CD4-positive, alpha-beta memory T cell (primary cell): ENCODE results near the gene UNC13A. TPM values are rescaled to one million over a fixed set of nuclear protein-coding genes. Genes with fewer than 3 reads are reported as not detected.
"Not testable (repeated sequence)": the region's sequence is repeated elsewhere in the genome, so short reads cannot be mapped to it uniquely, and the experiment has no call there.

Source experiments
- CTCF ChIA-PET: fragments of 350-600 bp; sonication (Branson Sonifier 250); formaldehyde crosslinking; loops from one replicate; lab custom pipeline; 2021; ENCODE audit warnings: inconsistent platforms; ENCODE audit not compliant: partially characterized antibody; lab: Charles Lee
- POLR2A ChIA-PET: fragments of 350-600 bp; sonication (Branson Sonifier 250); formaldehyde crosslinking; loops from one replicate; lab custom pipeline; 2021; ENCODE audit not compliant: partially characterized antibody; lab: Charles Lee
- DNase-seq, 5 donors: peaks; one replicate each; pipeline versions ENCODE4 v3.0.0 to v3.0.0-alpha.2; 2020 to 2022; ENCODE audit warnings: mixed read lengths in 1 of 5
- H3K27ac ChIP-seq: one replicate; pipeline ENCODE4 v1.7.0; 2013; ENCODE audit warnings: low read depth, low read length
- H3K27me3 ChIP-seq: 2 replicates; pipeline ENCODE4 v1.7.0; 2013; ENCODE audit warnings: mild to moderate bottlenecking, low read length, moderate library complexity; ENCODE audit not compliant: insufficient read depth
- H3K36me3 ChIP-seq: 2 replicates; pipeline ENCODE4 v1.7.0; 2013; ENCODE audit warnings: mild to moderate bottlenecking, low read length, moderate library complexity; ENCODE audit not compliant: insufficient read depth
- H3K4me1 ChIP-seq: 2 replicates; pipeline ENCODE4 v1.7.0; 2013; ENCODE audit warnings: mild to moderate bottlenecking, low read length, moderate library complexity; ENCODE audit not compliant: insufficient read depth
- H3K4me3 ChIP-seq, 2 donors: one replicate each; pipeline ENCODE4 v1.7.0; 2013; ENCODE audit warnings: low read length in 2 of 2, mild to moderate bottlenecking in 1 of 2
- H3K9me3 ChIP-seq, 2 donors: one replicate each; pipeline ENCODE4 v1.7.0; 2013; ENCODE audit warnings: low read length in 2 of 2, control low read depth in 1 of 2; ENCODE audit not compliant: control insufficient read depth in 1 of 2
- H3K27ac Mint-ChIP-seq, 7 donors: one replicate each; pipeline ENCODE4 v1.8.0; 2020 to 2021; ENCODE audit warnings: mixed read lengths in 7 of 7, mild to moderate bottlenecking in 6 of 7, inconsistent platforms in 3 of 7, moderate library complexity in 3 of 7
- H3K27me3 Mint-ChIP-seq, 2 donors: one replicate each; pipeline ENCODE4 v1.8.0; 2020 to 2021; ENCODE audit warnings: mixed read lengths in 2 of 2
- H3K36me3 Mint-ChIP-seq, 2 donors: one replicate each; pipeline ENCODE4 v1.8.0; 2020 to 2021; ENCODE audit warnings: mixed read lengths in 2 of 2, inconsistent platforms in 1 of 2, mild to moderate bottlenecking in 1 of 2
- H3K4me1 Mint-ChIP-seq, 4 donors: one replicate each; pipeline ENCODE4 v1.8.0; 2020 to 2021; ENCODE audit warnings: mixed read lengths in 4 of 4, mild to moderate bottlenecking in 1 of 4
- H3K4me3 Mint-ChIP-seq, 8 donors: one replicate each; pipeline ENCODE4 v1.8.0; 2020 to 2021; ENCODE audit warnings: mixed read lengths in 8 of 8, mild to moderate bottlenecking in 7 of 8, moderate library complexity in 6 of 8, inconsistent platforms in 3 of 8
- H3K9me3 Mint-ChIP-seq, 8 donors: one replicate each; pipeline ENCODE4 v1.8.0; 2020 to 2021; ENCODE audit warnings: mixed read lengths in 8 of 8, mild to moderate bottlenecking in 5 of 8, inconsistent platforms in 3 of 8, moderate library complexity in 1 of 8
- intact Hi-C: fragments of 100-400 bp; cut with micrococcal nuclease; formaldehyde crosslinking; loops from one replicate; pipeline ENCODE4 v1.15.1; 2023
- polyA plus RNA-seq, 2 donors: library from polyadenylated mRNA; unstranded; fragments of 300-500 nt; fragmentation: Illumina TruSeq; gene quantifications; one replicate each; pipeline ENCODE4 v1.2.3, GENCODE V29; 2021
- total RNA-seq, 2 experiments: library from RNA; stranded (reverse); gene quantifications; one replicate each; pipeline ENCODE4 v1.2.3, GENCODE V29; 2021

The UNC13A gene
- total and polyA plus RNA-seq, 4 experiments from 2014 or later: 0.06 to 0.09 TPM; not detected in 2

- CTCF ChIA-PET: no interaction called here
- Mint-ChIP-seq H3K9me3 (no peaks in the 10 kb centered on the region), H3K27ac (no peak overlapping the region), H3K27me3 (peaks cover 30 to 36% of the 10 kb centered on the region in 2 donors), H3K36me3 (no peaks in the 10 kb centered on the region), H3K4me3 (no peak overlapping the region), H3K4me1 (peaks cover 6 to 11% (median 8%) of the 10 kb centered on the region in 4 donors)
- POLR2A ChIA-PET: no interaction called here
- DNase-seq: no peak
- intact Hi-C loops: no loop called here
- no peak overlapping the region for H3K27ac ChIP-seq
- peaks cover 13% of the 10 kb centered on the region for H3K4me1 ChIP-seq
- no peak overlapping the region for H3K4me3 ChIP-seq
- no peaks in the 10 kb centered on the region for H3K36me3 ChIP-seq
- peaks cover 8% of the 10 kb centered on the region for H3K27me3 ChIP-seq
- H3K9me3 ChIP-seq: no peaks in the 10 kb centered on the region
These were observed 85.9 kb downstream of the UNC13A start for GRCh38 chr19:17602217-17602616.

DNA sequence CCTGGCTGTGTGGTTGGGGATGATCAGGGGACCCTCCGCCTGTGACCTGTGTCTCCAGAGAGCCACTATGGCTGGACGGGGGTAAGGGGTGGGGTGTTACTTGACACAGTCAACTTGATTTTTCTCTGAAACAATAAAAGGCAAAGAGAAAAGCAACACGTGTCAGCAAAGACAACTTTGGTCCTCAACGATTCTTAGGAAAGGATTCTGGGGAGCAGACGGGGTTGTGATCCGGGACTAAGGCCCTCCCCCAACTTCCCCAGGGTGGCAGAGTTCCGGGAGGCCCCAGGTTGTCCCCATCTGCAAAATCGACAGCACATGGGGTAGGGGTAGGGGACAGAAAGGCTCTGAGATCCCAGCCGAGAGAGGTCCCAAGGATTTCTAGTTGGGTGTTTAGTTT is 86.5 kb downstream of the UNC13A start:
- CTCF ChIA-PET: no interaction called here

GRCh38 chr19:17599780-17600179 is 88.4 kb downstream of the UNC13A start:
- no peak overlapping the region for H3K4me3 ChIP-seq
- H3K9me3 ChIP-seq: no peaks in the 10 kb centered on the region
- intact Hi-C loops: no loop called here
- H3K27ac Mint-ChIP-seq: no peak overlapping the region
- no peaks in the 10 kb centered on the region for H3K36me3 ChIP-seq
- H3K27ac ChIP-seq: no peak overlapping the region
- no peaks in the 10 kb centered on the region for H3K9me3 Mint-ChIP-seq
- ChIA-PET CTCF (no interaction called here), POLR2A (no interaction called here)
- no peaks in the 10 kb centered on the region for H3K4me1 Mint-ChIP-seq
- H3K27me3 ChIP-seq: peaks cover 8% of the 10 kb centered on the region
- no peak overlapping the region for H3K4me3 Mint-ChIP-seq
- peaks cover 30 to 33% of the 10 kb centered on the region in 2 donors for H3K27me3 Mint-ChIP-seq
- H3K4me1 ChIP-seq: no peaks in the 10 kb centered on the region
- DNase-seq: no peak
- H3K36me3 Mint-ChIP-seq: no peaks in the 10 kb centered on the region

More for the DNA sequence above, 86.5 kb downstream of the UNC13A start:
- Histone ChIP-seq H3K36me3 (no peaks in the 10 kb centered on the region), H3K4me1 (peaks cover 13% of the 10 kb centered on the region), H3K27me3 (peaks cover 8% of the 10 kb centered on the region), H3K4me3 (no peak overlapping the region), H3K9me3 (no peaks in the 10 kb centered on the region), H3K27ac (no peak overlapping the region)
- DNase-seq: no peak
- H3K9me3 Mint-ChIP-seq: no peaks in the 10 kb centered on the region
- POLR2A ChIA-PET: no interaction called here
- no peak overlapping the region for H3K4me3 Mint-ChIP-seq
- peaks cover 30 to 35% of the 10 kb centered on the region in 2 donors for H3K27me3 Mint-ChIP-seq
- H3K27ac Mint-ChIP-seq: no peak overlapping the region
- H3K36me3 Mint-ChIP-seq: no peaks in the 10 kb centered on the region
- H3K4me1 Mint-ChIP-seq: peaks cover 3 to 7% (median 5%) of the 10 kb centered on the region in 4 donors
- intact Hi-C loops: no loop called here

DNA sequence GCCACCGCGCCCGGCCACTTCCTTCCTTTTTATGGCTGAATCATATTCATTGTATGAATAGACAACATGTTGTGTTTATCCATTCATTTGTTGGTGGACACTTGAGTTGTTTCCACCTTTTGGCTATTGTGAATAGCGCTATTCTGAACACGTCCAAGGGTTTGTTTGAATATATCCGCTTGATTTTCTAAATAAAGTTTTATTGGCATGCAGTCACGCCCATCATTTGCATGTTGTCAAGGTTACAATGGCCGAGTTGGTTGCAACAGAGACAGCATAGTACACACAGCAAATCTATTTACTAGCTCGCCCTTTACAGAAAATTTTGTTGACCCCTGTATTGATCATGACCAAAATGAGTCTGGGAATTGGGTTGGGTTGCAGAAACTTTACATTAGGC is 89.2 kb downstream of the UNC13A start:
- H3K4me3 Mint-ChIP-seq: no peak overlapping the region
- POLR2A ChIA-PET: no interaction called here
- CTCF ChIA-PET: no interaction called here

GRCh38 chr19:17598063-17598462 is 90.1 kb downstream of the UNC13A start:
- H3K27ac ChIP-seq, H3K36me3 ChIP-seq, H3K4me3 ChIP-seq, CTCF ChIA-PET, H3K9me3 Mint-ChIP-seq, intact Hi-C loops, H3K4me1 ChIP-seq, H3K27me3 ChIP-seq, H3K4me3 Mint-ChIP-seq, H3K4me1 Mint-ChIP-seq, H3K9me3 ChIP-seq, H3K27ac Mint-ChIP-seq, DNase-seq, POLR2A ChIA-PET, H3K36me3 Mint-ChIP-seq: not testable (repeated sequence)
- peaks cover 17 to 18% of the 10 kb centered on the region in 2 donors for H3K27me3 Mint-ChIP-seq

More for the DNA sequence above, 89.2 kb downstream of the UNC13A start:
- H3K36me3 Mint-ChIP-seq: no peaks in the 10 kb centered on the region
- H3K9me3 ChIP-seq: no peaks in the 10 kb centered on the region
- H3K9me3 Mint-ChIP-seq: no peaks in the 10 kb centered on the region
- no peak for DNase-seq
- no peaks in the 10 kb centered on the region for H3K4me1 Mint-ChIP-seq
- H3K4me1 ChIP-seq: no peaks in the 10 kb centered on the region
- peaks cover 25% of the 10 kb centered on the region in 2 donors for H3K27me3 Mint-ChIP-seq
- peaks cover 8% of the 10 kb centered on the region for H3K27me3 ChIP-seq
- no peak overlapping the region for H3K27ac ChIP-seq
- no peak overlapping the region for H3K4me3 ChIP-seq
- intact Hi-C loops: no loop called here
- H3K27ac Mint-ChIP-seq: no peak overlapping the region
- no peaks in the 10 kb centered on the region for H3K36me3 ChIP-seq

DNA sequence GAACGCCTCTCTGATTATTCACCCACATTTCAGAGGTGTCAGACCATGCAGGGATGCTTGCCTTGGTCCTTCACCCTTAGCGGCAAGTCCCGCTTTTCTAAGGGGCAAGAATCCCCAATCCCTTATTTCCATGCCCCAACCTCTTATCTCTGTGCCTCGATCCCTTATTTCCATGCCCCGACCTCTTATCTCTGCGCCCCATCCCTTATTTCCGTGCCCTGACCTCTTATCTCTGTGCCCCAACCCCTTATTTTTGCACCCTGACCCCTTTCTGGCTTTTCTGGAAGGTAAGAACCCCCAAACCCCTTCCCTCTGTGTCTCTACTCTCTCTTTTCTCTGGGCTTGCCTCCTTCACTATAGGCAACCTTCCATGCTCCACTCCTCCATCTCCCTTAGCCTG is 93.9 kb downstream of the UNC13A start:
- H3K27ac ChIP-seq, DNase-seq, H3K4me3 ChIP-seq, intact Hi-C loops, H3K36me3 Mint-ChIP-seq, CTCF ChIA-PET, H3K27ac Mint-ChIP-seq, H3K9me3 ChIP-seq, H3K27me3 ChIP-seq, H3K4me1 Mint-ChIP-seq, H3K36me3 ChIP-seq, H3K9me3 Mint-ChIP-seq, POLR2A ChIA-PET, H3K4me1 ChIP-seq, H3K27me3 Mint-ChIP-seq, H3K4me3 Mint-ChIP-seq: not testable (repeated sequence)

DNA sequence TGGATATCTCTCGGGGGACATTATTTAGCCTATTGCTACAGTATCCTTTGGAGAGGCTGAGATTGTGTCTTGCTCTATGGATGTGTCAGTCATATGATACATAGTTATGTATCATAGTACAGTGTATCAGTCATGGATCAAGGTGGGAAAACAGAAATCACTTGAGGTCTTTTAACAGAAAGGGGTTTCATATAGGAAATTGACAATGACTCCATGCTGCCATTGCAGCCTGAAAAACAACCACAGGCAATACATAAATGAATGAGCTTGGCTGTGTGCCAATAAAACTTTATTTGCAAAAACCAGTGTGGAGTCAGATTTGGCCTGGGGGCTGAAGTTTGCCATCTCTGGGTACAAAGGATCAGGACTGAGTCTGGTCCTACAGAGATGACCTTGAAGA is 97.3 kb downstream of the UNC13A start:
- no peaks in the 10 kb centered on the region for H3K4me1 Mint-ChIP-seq
- H3K9me3 Mint-ChIP-seq: peaks cover 0 to 2% (median 0%) of the 10 kb centered on the region in 8 donors
- DNase-seq: no peak
- H3K4me3 ChIP-seq: no peak overlapping the region
- H3K4me3 Mint-ChIP-seq: no peak overlapping the region
- peaks cover 5 to 9% of the 10 kb centered on the region in 2 donors for H3K27me3 Mint-ChIP-seq
- H3K4me1 ChIP-seq: no peaks in the 10 kb centered on the region
- no peaks in the 10 kb centered on the region for H3K27me3 ChIP-seq
- intact Hi-C loops: no loop called here
- no peak overlapping the region for H3K27ac Mint-ChIP-seq
- ChIA-PET POLR2A (no interaction called here), CTCF (no interaction called here)
- H3K36me3 Mint-ChIP-seq: no peaks in the 10 kb centered on the region
- no peaks in the 10 kb centered on the region for H3K36me3 ChIP-seq
- H3K27ac ChIP-seq: no peak overlapping the region
- H3K9me3 ChIP-seq: no peaks in the 10 kb centered on the region

GRCh38 chr19:17585395-17585794 is 102.8 kb downstream of the UNC13A start:
- H3K4me1 ChIP-seq, H3K27me3 ChIP-seq, H3K4me1 Mint-ChIP-seq, intact Hi-C loops, H3K4me3 ChIP-seq, H3K27me3 Mint-ChIP-seq, POLR2A ChIA-PET, H3K4me3 Mint-ChIP-seq, H3K9me3 ChIP-seq, H3K27ac ChIP-seq, H3K9me3 Mint-ChIP-seq, DNase-seq: not testable (repeated sequence)
- Mint-ChIP-seq H3K36me3 (peaks cover 9 to 19% of the 10 kb centered on the region in 2 donors), H3K27ac (peak overlapping the region in 1 of 7 donors; percentile 68)
- CTCF ChIA-PET: interaction anchor here (0.8 kb wide), 1 partner anchor 89 kb away, joined by 6 read pairs; no protein-coding TSS in a partner anchor
- H3K36me3 ChIP-seq: peaks cover 21% of the 10 kb centered on the region
